ENCODE results near the gene GPR161.

Gene GPR161

GRCh38 chr1:168105846-168106245 lies 30.9 kb downstream of the GPR161 start:
- no peak for DNase-seq

DNA sequence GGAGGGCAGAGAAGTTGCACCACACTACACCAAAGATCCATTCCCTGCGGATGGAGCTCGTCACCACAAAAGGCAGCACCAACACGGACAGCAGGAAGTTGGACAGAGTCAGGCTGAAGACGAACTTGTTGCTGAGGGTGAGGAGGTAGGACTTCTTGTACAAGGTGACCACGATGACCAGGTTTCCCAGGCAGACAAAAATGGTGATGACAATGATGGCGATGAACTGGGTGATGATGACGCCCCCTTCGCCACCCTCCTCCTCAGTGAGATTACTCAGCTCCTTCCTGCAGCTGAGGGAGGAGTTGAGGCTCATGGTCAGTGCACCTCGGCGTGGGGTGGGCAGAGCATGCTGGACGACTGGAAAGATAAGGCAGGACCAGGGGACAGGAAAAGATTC lies 32.2 kb downstream of the GPR161 start:
- DNase-seq: no peak

GRCh38 chr1:168102487-168102886 lies 34.2 kb downstream of the GPR161 start:
- no peak for DNase-seq

GRCh38 chr1:168101336-168101735 lies 35.4 kb downstream of the GPR161 start:
- no peak for DNase-seq

DNA sequence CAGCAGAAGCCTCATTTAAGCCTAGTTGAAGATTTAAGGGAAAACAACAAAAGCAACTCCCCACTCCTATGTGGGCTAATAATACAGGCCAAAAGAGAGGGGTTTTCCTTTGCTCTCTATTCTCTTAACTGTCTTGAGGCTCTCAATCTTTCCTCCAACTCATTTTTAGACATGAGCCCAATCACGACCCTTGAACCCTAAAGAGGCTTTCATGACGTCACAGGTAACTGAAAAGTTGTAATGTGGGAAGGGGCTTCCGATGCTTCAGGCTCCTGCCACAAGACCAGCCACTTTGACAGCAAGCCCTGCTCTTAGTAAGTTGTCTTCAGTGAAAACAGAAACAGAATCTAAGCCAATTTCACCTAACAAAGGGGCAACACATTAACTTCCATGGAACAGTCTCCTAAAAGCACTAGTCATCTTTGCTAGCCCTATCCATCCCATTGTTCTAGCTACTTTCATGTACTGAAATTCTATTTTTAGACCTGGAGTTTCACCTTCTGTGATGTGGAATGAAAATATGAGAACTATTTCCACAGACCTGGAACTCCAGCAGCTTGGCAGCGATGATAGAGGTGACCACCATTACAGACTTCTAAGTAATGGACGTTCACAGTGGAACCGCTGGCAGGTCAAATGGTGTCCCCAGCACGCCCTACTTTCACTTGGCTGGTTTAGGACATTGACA lies 36.3 kb downstream of the GPR161 start:
- no peak for DNase-seq

DNA sequence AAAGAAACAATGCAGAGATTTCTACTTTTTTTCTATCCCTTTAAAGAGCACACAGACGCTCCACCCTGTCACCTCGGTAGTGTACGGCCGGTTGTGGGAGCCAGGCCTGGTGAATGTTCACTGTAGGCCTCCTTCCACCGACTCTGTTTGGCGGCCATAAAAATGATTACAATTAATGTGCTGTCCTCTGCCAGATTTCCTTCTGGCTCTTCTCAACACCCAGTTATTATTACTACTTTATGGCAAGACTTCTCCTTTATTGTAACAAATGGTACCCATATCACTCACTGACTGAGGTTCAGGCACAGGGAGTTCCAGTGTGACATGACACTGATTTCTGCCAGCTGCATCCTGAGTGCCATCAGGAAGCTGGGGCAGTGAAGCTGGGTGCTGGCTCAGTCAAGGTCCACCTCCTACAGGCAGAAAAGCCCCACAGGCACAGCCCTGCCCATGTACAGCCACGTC lies 37.4 kb downstream of the GPR161 start:
- no peak for DNase-seq

DNA sequence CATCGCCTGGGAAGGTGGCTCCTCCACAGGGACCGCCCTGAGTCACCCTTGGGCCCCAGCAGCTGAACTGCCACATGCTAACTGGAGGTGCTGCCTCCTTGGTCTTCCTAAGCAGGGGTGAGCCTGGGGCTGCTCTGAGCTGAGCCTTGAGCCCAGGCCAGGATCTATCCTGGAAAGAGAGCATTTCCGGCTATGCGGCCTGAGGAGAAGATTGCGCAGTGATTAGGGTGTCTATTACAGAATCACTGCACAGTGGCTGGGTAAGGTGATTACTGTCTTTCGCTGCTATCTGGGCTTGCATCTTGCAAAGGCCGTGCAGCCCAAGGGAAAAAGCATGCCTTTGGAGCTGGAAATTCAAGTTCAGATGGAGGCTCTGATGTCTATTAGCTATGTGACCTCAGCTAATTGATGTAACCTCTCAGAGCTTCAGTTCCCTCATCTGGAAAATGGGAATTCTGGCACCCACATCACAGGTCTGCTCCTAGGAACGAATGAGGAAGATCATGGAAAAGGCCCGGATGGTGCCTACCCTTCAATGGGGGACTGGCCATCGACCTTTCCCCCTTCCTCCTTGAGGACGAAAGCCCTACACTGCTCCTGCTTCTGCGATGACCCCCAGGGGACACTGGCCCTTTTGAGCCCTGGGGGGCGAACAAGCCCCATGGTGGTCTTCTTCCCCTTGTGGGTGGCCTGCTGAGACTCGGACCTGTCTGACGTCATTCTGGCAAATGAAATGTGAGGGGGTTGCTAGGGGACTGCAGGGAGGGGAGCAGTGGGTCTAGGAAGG lies 38.0 kb downstream of the GPR161 start:
- no peak for DNase-seq

- DNase-seq: no peak
Observed at GRCh38 chr1:168097921-168098528, 38.7 kb downstream of the GPR161 start.

DNA sequence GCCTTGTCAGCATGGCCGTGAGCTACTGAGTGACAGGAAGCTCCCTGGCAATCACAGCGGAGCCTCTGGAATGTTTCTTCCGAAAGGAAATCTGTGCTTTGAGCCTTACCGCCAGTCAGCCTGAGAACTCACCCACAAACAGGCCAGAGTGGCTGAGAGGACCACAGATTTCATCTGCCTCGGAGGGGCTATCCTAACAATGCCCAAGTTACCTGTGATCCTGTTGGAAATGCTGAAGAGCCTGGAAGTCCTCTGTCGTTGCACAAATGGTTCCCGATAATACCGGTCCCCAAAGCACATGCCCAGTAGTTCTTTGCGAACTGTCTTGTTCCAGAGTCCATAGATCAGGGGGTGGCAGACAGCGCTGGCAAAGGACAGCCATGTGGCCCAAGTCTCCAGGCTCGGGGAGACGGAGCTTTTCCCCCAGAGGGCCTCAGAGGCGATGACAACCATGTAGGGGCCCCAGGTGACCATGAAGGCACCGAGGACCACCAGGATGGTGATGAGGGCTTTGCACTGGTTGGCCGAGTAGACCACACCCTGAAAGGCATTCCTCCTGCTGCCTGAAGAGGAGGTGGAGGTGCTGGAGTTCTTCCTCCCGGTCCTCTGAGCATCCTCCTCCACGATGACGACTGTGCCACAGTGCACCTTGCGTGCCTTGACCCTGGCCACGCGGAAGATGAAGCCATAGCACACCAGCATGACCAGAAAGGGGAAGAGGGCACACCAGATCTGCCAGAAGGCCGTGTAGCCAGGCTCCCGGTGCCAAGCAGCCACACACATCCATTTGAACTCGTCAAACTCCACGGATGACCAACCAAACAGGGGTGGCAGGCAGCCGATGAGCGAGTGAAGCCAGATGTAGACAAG lies 40.2 kb downstream of the GPR161 start:
- DNase-seq: no peak

- no peak for DNase-seq
Observed at GRCh38 chr1:168095476-168095875, 41.3 kb downstream of the GPR161 start.

DNA sequence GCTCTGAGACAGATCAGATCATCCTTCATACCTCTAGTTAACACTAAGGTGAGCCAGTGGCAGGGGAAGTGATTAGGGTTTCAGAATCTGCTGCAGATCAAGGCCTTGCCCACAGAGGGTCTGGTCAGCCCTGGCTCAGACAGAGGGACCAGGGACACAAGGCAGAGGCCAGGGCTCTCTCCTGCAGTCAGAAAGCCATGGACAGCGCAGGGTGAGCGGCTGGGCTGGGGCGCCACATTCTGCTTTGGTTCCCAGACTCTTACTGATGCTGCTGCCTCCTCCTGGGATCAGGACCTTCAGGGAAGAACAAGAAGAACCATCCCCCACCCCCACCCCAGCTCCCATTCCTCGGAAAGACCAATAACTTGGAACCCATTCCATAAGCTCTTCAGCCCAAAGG lies 43.1 kb downstream of the GPR161 start:
- DNase-seq: no peak

- no peak for DNase-seq
Observed at GRCh38 chr1:168092566-168093355, 44.0 kb downstream of the GPR161 start.

GRCh38 chr1:168091720-168092550 lies 44.8 kb downstream of the GPR161 start:
- DNase-seq: no peak

GRCh38 chr1:168091063-168091462 lies 45.7 kb downstream of the GPR161 start:
- DNase-seq: no peak

DNA sequence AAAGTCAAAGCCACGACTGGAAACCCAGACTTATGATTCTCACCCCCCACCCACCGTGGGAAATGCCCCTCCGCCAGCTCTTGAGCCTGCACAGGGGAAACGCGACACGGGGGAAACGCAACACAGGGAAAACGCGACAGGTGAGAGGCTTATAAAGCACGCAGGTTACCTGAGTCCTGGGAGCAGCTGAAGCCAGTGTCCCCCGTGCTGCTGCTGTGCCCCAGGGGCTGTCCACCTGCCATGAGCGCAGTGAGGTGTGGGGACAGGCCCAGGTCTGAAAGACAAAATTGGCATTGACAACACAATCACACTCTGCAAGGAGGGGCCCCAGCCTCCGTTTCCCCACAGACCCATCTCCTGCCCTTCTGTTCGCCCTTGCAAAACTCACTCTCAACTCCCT lies 46.3 kb downstream of the GPR161 start:
- no peak for DNase-seq

DNA sequence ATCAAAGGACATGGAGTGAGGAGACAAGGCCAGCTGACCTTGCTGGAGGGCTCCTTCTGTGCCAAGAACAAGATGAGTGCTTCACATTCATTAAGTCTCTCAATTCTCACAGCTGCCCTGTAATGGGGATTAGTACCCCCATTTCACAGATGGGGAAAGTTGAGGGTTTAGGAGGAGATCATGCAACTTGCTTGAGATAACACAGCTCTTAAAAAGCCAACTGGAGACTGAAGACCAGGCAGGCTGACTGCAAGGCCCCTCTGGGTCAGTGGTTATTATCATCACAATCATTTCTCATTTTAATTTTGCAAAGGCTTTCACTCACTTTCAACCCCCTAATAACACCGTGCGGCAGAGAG lies 46.8 kb downstream of the GPR161 start:
- no peak for DNase-seq

GRCh38 chr1:168089326-168089978 lies 47.3 kb downstream of the GPR161 start:
- DNase-seq: no peak

GRCh38 chr1:168088511-168089325 lies 48.0 kb downstream of the GPR161 start:
- no peak for DNase-seq

- DNase-seq: no peak
Observed at GRCh38 chr1:168087696-168088095, 49.0 kb downstream of the GPR161 start.

DNA sequence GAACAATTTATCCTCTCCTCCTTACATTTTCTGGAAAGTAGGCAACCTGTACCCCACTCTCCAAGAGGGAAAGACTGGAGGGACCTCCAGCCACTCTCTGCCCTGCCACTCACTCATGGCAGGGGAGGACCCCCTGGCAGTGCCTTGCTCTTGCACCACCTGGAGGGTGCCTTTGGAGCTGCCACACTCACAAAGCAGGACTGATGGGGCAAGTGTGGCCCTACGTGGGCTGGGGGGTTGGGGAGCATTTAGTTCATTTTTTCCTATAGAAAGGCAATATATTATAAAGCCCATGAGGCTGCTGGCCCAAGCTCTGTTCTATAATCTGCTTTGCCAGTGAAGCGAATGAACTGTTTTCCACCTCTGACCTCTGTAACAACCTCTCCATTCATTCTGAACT lies 50.3 kb downstream of the GPR161 start:
- no peak for DNase-seq
